ENCODE results near the gene A1CF.
"Not testable (repeated sequence)": the region's sequence is repeated elsewhere in the genome, so short reads cannot be mapped to it uniquely, and the experiment has no call there.

A1CF gene, protein sequence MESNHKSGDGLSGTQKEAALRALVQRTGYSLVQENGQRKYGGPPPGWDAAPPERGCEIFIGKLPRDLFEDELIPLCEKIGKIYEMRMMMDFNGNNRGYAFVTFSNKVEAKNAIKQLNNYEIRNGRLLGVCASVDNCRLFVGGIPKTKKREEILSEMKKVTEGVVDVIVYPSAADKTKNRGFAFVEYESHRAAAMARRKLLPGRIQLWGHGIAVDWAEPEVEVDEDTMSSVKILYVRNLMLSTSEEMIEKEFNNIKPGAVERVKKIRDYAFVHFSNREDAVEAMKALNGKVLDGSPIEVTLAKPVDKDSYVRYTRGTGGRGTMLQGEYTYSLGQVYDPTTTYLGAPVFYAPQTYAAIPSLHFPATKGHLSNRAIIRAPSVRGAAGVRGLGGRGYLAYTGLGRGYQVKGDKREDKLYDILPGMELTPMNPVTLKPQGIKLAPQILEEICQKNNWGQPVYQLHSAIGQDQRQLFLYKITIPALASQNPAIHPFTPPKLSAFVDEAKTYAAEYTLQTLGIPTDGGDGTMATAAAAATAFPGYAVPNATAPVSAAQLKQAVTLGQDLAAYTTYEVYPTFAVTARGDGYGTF

DNA sequence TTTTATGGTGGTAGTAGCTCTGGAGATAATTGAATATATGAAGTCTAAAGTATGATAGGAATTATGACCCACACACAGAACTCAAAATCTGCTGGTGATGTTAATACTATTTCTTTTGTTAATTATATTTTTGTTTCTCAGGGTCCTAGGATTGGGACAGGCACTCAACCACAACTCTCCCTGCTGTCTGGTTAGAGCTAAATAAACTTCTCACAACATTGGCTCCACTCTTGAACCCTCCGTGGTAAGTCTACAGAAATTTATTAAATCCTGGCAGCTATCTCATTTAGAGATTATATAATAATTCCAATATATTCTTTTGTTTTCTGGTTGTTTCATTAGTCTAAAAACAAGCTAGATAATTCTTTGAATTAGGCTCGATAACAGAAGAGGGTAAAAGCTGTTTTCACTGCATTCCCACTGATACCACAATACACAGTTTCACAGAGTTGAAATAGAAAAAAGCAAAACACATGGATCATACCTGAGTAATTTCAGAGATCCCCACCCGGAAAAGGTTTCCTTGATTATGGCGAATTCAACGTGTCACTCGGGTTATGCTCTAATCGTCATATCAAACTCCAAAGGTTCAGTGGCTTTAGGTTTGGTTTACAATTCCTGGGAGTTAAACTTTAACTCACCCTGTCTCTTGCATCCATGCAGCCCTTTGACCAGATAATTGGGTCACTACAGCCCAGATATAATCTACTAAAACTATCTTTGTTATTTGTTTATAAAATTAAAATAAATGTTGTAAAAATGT, at the start of gene A1CF:
TSS of gene A1CF (minus strand) at position 531 of the 763 bp plus-strand sequence. CDS start 25,687 bp downstream, outside the sequence.
- no peak within 1 kb of the TSS for H3K27ac ChIP-seq
- no peak for DNase-seq (ENCODE audit: low spot score)
- TF ChIP-seq, protein P1, sequence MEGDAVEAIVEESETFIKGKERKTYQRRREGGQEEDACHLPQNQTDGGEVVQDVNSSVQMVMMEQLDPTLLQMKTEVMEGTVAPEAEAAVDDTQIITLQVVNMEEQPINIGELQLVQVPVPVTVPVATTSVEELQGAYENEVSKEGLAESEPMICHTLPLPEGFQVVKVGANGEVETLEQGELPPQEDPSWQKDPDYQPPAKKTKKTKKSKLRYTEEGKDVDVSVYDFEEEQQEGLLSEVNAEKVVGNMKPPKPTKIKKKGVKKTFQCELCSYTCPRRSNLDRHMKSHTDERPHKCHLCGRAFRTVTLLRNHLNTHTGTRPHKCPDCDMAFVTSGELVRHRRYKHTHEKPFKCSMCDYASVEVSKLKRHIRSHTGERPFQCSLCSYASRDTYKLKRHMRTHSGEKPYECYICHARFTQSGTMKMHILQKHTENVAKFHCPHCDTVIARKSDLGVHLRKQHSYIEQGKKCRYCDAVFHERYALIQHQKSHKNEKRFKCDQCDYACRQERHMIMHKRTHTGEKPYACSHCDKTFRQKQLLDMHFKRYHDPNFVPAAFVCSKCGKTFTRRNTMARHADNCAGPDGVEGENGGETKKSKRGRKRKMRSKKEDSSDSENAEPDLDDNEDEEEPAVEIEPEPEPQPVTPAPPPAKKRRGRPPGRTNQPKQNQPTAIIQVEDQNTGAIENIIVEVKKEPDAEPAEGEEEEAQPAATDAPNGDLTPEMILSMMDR (IDR thresholded peaks at IDR 0.05): no peak
- no peak within 1 kb of the TSS for H3K4me3 ChIP-seq

DNA sequence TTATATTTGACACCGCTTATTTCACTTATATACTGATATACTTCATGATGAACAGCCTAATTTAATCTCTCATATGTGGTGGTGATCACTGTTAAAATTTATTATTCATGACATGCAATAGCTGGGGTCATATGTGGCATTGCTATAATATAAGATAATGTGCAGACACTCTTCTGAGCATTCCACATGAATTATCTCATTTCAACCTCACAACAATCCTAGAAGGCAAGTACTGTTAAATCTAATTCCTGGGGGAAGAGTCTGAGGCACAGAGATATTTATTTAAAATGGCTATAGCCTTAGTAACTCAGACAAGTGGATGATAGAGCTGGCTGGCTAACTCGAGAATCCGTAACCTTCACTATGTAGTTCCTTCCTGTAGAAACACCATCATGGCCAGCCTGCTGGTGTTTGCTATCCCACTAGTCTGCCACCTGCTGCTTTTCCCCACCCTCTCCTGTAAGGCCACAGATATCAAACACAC, 46.6 kb upstream of the A1CF start:
- Histone ChIP-seq H3K27ac (no peak overlapping the region), H3K4me3 (no peak overlapping the region)
- TF ChIP-seq, protein P1 (IDR thresholded peaks at IDR 0.05): no peak
- DNase-seq (ENCODE audit: low spot score): no peak

DNA sequence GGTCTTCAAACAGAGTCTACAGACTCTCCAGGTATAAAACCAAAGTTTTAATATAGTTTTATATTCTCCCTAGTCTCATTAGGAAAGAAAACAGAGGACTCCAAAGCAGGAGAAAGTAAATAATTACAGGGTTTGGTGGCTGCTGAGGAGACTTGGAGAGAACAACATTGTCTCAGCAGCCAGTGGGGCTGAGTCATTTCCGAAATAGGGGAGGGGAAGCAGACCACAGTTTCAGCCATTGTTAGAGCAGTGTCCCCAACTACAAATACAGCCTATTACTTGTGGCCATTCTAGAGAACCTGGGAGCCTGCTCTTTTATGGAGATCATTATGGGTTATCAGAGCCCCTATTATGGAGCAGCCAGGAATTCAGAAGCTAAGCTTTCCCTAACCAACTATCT, 44.2 kb upstream of the A1CF start:
- no peak overlapping the region for H3K4me3 ChIP-seq
- H3K27ac ChIP-seq: no peak overlapping the region
- DNase-seq (ENCODE audit: low spot score): no peak
- TF ChIP-seq, protein P1 (IDR thresholded peaks at IDR 0.05): no peak

DNA sequence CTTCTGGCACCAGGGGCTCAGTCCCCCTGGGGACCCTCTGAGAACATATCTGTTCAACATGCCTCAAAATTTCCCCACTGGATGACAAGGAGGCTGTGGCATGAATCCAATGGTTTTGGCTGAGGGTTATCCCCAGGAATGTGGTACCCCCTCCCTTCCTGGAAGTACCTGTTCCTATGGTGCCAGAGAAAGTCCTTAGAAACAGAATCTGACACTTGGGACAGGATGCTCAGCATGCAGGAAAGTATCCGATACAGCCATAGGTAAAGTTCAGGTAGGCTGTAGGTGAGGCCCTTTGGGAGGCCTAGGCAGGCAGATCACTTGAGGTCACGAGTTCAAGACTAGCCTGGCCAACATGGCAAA, 42.7 kb upstream of the A1CF start:
- no peak overlapping the region for H3K27ac ChIP-seq
- TF ChIP-seq, protein P1 (IDR thresholded peaks at IDR 0.05): no peak

DNA sequence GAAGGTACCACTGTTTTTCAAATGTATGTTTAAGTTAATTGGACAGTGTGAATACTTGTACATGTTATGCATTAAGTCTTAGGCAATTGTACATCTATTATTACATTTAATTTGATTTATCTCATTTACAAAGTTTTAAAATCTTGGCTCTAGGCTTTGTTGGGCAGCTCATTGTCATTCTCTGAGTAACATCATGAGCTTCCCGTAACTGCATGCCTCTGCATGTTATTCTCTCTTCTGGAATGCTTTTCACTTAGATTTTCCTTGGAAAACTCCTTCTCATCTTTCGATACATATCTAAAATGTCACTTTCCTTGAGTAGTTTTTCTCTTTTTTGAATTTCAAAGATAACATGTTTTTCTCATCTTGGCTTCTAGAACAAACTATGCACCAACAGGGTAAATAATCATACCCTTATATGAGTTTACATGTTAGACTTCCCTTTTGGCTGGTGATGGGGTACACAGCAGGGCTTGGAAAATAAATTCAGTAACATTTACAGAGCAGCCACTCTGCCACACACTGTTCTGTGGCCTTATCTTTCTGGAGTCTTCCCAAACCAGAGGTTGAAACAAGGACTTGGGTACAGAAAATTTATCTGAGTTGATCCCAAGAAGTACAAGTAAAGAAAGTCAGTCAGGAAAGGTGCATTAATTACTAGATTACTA, 42.2 kb upstream of the A1CF start:
- DNase-seq (ENCODE audit: low spot score): no peak
- TF ChIP-seq, protein P1 (IDR thresholded peaks at IDR 0.05): no peak
- H3K4me3 ChIP-seq: no peak overlapping the region
- no peak overlapping the region for H3K27ac ChIP-seq

More for the DNA sequence above, 42.7 kb upstream of the A1CF start:
- H3K4me3 ChIP-seq: no peak overlapping the region
- no peak for DNase-seq (ENCODE audit: low spot score)

DNA sequence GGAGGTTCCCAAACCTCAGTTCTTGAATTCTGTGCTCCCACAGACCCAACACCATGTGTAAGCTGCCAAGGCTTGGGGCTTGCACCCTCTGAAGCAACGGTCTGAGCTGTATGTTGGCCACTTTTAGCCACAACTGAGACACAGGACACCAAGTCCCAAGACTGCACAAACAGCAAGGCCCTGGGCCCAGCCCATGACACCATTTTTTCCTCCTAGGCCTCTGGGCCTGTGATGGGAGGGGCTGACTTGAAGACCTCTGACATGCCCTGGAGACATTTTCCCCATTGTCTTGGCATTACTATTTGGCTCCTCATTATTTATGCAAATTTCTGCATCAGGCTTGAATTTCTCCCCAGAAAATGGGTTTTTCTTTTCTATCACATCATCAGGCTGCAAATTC, 38.0 kb upstream of the A1CF start:
- not testable (repeated sequence) for DNase-seq (ENCODE audit: low spot score); H3K27ac ChIP-seq; H3K4me3 ChIP-seq

DNA sequence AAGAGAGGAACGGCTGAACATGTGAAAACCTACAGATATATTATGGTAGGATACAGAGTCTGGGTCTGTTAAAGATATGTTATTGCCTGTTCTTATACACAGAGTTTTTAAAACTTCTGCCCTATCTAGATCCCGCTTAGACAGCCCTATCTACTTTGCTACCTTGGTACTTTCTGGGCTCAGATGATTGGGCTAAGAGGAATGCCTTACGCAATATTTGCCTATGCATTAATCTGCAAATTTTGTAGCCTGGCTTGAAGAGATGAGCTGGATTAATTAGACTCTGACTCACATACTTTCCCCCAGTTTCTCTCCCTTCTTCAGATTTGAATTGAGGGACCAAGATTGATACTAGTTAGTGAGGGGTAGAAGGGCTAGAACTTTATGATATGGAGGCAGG, 33.6 kb upstream of the A1CF start:
- Histone ChIP-seq H3K27ac (no peak overlapping the region), H3K4me3 (no peak overlapping the region)
- no peak for DNase-seq (ENCODE audit: low spot score)
- TF ChIP-seq, protein P1 (IDR thresholded peaks at IDR 0.05): no peak

Data from coronary artery (tissue), 2 donors.